ENCODE measurements around the gene LIMCH1.

DNA sequence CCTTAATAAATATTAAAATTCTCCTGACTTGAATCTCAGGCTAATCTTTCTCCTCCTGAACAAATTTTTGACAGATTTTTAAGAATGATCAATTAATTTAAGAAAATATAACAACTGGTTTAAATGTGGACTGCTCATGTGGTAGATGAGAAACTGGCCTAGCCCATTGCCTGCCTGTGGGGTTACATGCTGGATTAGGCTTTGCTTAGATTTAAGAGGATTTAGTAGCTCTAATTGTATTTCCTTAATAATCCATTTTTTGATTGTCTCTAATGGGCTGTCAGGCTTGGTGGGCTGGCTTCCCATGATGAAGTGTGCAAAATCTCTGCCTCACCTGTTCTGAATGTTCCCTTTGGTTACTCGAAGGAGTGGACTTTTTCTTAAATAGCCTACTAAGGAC lies 27.8 kb upstream of the LIMCH1 start:
- TF ChIP-seq, protein P1, sequence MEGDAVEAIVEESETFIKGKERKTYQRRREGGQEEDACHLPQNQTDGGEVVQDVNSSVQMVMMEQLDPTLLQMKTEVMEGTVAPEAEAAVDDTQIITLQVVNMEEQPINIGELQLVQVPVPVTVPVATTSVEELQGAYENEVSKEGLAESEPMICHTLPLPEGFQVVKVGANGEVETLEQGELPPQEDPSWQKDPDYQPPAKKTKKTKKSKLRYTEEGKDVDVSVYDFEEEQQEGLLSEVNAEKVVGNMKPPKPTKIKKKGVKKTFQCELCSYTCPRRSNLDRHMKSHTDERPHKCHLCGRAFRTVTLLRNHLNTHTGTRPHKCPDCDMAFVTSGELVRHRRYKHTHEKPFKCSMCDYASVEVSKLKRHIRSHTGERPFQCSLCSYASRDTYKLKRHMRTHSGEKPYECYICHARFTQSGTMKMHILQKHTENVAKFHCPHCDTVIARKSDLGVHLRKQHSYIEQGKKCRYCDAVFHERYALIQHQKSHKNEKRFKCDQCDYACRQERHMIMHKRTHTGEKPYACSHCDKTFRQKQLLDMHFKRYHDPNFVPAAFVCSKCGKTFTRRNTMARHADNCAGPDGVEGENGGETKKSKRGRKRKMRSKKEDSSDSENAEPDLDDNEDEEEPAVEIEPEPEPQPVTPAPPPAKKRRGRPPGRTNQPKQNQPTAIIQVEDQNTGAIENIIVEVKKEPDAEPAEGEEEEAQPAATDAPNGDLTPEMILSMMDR (IDR thresholded peaks at IDR 0.05; ENCODE audit: insufficient read depth, low read depth, low read length): no peak
- no peak for TF ChIP-seq EZH2 (IDR thresholded peaks at IDR 0.05; ENCODE audit: insufficient read depth, low read length)
